WERI-Rb-1 (cell line): ENCODE results near the gene NBAS.

Experiments
- DNase-seq: peaks from one replicate; pipeline ENCODE4 v3.0.0-alpha.2; 2020
- H3K27ac ChIP-seq: fragments of 250-450 bp; sonication (Bioruptor Pico); 2 replicates; pipeline ENCODE4 v1.5.1; 2020; ENCODE audit warnings: mild to moderate bottlenecking, moderate library complexity
- H3K27me3 ChIP-seq: fragments of 250-450 bp; sonication (Bioruptor Pico); 2 replicates; pipeline ENCODE4 v1.5.1; 2021; ENCODE audit warnings: mild to moderate bottlenecking, low read depth, moderate library complexity; ENCODE audit not compliant: insufficient read depth, severe bottlenecking
- H3K36me3 ChIP-seq: fragments of 250-450 bp; sonication (Bioruptor Pico); 2 replicates; pipeline ENCODE4 v1.5.1; 2020; ENCODE audit warnings: mild to moderate bottlenecking, moderate library complexity
- H3K4me3 ChIP-seq: 2 replicates; pipeline ENCODE4 v1.5.1; 2011; ENCODE audit warnings: low read depth, mild to moderate bottlenecking, control low read depth, low read length
- H3K9me3 ChIP-seq: fragments of 250-450 bp; sonication (Bioruptor Pico); 2 replicates; pipeline ENCODE4 v1.5.1; 2021; ENCODE audit warnings: mild to moderate bottlenecking, moderate library complexity; ENCODE audit not compliant: severe bottlenecking
- CTCF ChIP-seq: IDR thresholded peaks from 2 replicates; pipeline ENCODE4 v1.5.1; 2011; ENCODE audit warnings: low read depth, mild to moderate bottlenecking, control low read depth, inconsistent platforms, low read length

The NBAS gene

DNA sequence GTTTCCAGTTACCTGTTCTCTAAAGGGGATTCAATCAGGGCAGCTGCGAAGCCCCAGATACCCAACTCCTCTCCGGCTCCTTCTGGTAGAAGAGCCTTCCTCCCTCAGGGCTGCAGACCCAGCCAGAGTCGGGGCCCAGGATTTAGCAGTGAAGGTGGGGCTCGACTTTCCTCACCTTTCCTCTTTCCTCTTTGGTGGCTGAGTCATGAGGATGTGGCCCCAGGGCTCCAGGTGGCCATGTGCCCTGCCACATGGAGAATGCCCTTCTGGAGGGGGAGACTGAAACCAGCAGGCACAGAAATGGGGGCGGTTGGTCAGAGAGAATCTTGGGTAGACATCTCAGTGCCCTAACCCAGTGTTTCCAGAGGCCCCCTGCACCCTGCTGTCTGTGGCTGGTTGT lies 402.6 kb downstream of the NBAS start:
- DNase-seq = no peak
- H3K4me3 ChIP-seq = no peak overlapping the region
- no peaks in the 10 kb centered on the region for H3K36me3 ChIP-seq
- no peaks in the 10 kb centered on the region for H3K9me3 ChIP-seq
- H3K27me3 ChIP-seq = no peaks in the 10 kb centered on the region
- no peak overlapping the region for H3K27ac ChIP-seq
- no peak for TF ChIP-seq CTCF

- Histone ChIP-seq H3K27me3 (no peaks in the 10 kb centered on the region), H3K9me3 (no peaks in the 10 kb centered on the region), H3K36me3 (no peaks in the 10 kb centered on the region), H3K27ac (no peak overlapping the region), H3K4me3 (no peak overlapping the region)
- no peak for DNase-seq
- TF ChIP-seq CTCF = no peak
These were observed 403.0 kb downstream of the NBAS start for GRCh38 chr2:15158100-15158499.

- H3K4me3 ChIP-seq = no peak overlapping the region
- no peaks in the 10 kb centered on the region for H3K27me3 ChIP-seq
- H3K27ac ChIP-seq = no peak overlapping the region
- DNase-seq = no peak
- H3K9me3 ChIP-seq = no peaks in the 10 kb centered on the region
- no peaks in the 10 kb centered on the region for H3K36me3 ChIP-seq
- no peak for TF ChIP-seq CTCF
These were observed 405.1 kb downstream of the NBAS start for GRCh38 chr2:15155959-15156574.

- H3K27me3 ChIP-seq = no peaks in the 10 kb centered on the region
- no peak overlapping the region for H3K27ac ChIP-seq
- TF ChIP-seq CTCF = no peak
- no peaks in the 10 kb centered on the region for H3K36me3 ChIP-seq
- H3K4me3 ChIP-seq = no peak overlapping the region
- no peak for DNase-seq
- H3K9me3 ChIP-seq = no peaks in the 10 kb centered on the region
These were observed 406.8 kb downstream of the NBAS start for GRCh38 chr2:15154297-15154696.

DNA sequence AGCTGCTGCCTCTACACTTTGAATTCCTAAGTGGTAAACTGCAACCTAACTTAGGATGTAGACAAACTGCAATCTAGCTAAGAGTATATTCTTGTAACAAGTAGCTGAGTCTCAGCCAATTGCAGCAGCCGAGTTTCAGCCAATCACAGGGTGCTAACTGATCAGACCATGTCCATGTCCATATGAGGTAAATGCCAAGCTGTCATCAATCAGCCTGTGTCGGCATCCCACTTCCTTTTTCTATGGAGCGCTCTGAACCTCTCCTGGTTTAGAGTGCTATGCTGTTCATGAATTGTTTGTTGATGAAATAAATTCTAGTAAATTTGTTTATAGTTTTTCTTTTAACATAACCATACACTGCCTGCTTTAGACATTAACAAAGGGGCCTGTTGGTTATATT lies 408.8 kb downstream of the NBAS start:
- H3K27ac ChIP-seq = no peak overlapping the region
- no peak overlapping the region for H3K4me3 ChIP-seq

More for the DNA sequence above, 408.8 kb downstream of the NBAS start:
- H3K27me3 ChIP-seq = no peaks in the 10 kb centered on the region
- no peak for TF ChIP-seq CTCF
- H3K36me3 ChIP-seq = no peaks in the 10 kb centered on the region
- H3K9me3 ChIP-seq = no peaks in the 10 kb centered on the region
- DNase-seq = no peak
